ENCODE results near the gene OBP2A.
"Not testable (repeated sequence)": the region's sequence is repeated elsewhere in the genome, so short reads cannot be mapped to it uniquely, and the experiment has no call there.

Gene OBP2A

DNA sequence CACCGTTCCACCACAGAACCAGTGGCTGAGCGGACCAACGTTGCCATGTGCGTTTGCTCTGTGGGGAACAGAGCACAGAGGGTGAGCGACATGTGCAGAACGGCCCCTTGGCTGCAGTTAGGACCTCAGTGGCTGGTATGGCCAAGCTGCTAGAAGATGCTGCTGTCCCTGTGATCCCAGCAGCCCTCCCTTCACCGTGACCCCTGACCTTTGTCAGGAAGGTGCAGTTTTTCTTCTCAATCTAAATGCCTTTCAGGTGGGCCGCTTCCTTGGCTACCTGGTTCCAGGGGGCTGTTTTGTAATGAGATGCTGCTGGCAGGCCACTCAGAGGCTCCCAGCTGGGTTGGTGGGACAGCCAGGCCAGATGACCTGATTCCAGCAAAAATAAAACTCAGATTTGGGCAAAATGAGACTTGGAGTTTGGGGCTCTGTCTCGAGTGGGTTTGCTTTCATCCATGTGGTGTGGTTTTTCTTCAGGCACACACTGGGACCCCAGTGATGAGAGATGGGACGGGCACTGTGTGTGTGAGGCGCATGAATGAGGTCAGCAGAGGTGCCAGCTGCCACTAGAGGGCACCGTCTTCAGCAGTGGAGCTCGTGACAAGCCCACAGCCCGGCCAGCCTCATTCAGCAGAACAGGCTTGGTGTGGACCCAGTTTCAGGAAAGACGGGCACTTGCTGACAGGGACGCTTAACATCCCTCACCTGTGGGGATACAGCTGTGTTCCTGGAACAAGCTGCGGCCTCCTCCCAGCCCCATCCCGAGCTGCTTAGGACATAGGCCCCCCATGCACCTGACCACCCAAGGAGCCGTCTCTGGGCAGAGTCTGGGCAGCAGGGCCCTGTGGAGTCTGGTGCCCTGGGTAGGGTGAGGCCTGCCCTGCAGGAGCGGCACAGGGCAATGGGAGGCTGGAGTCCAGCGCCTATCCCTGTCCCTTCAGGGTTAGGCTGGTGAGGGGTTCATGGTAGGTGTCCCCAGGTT, 41.4 kb upstream of the OBP2A start:
- Histone ChIP-seq H3K4me3 (ENCODE audit: low read length) (no peak overlapping the region), H3K9me3 (ENCODE audit: insufficient read depth, low read depth, low read length) (no peaks in the 10 kb centered on the region), H3K36me3 (ENCODE audit: insufficient read depth, low read depth, low read length) (peaks cover 40% of the 10 kb centered on the region), H3K9ac (ENCODE audit: low read depth, low read length) (no peak overlapping the region), H3K27me3 (ENCODE audit: insufficient read depth, low read length) (no peaks in the 10 kb centered on the region), H3K4me1 (ENCODE audit: insufficient read depth, low read length) (peaks cover 8% of the 10 kb centered on the region; the same call in 1 of the 2 replicates), H3K27ac (ENCODE audit: low read length) (no peak overlapping the region)

DNA sequence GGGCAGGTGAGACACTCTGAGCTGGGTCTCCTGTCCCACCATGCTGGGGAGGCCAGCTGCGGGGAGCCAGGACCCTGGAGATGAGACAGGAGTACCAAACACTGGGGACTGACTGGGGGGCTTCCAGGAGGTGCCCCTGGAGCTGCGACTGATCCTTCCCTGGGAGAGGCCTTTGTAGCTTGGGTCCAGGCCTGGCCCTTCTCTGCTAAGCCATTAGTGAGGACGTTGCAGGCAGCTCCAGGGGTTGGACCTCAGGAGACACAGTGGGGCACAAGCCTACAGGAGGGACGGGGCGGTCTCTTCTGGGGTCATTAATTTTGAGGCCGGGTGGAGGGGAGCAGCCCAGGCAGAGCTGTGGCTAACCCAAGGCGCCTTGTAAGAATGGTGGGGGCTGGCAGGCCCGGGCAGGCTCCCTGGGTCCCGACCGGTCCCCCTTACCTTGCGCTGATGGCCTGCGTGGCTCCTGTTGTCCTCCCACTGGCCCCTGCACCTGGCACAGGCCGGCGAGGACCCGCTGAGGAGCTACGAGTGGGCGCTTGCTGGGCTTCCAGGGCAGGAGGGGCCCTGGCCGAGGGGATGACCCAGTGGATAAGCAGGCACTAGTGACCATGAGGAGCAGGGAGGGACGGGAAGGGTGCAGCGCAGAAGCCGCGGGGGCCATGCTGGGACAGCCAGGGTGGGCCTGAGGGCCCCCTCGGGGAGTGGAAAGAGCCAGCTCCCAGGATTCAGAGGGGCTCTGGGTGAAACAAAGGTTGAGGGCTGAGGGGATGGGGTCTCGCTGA, 40.3 kb upstream of the OBP2A start:
- H3K36me3 ChIP-seq (ENCODE audit: insufficient read depth, low read depth, low read length), result peaks cover 40% of the 10 kb centered on the region
- no peaks in the 10 kb centered on the region for H3K9me3 ChIP-seq (ENCODE audit: insufficient read depth, low read depth, low read length)
- no peak overlapping the region for H3K27ac ChIP-seq (ENCODE audit: low read length)
- H3K9ac ChIP-seq (ENCODE audit: low read depth, low read length), result no peak overlapping the region
- H3K27me3 ChIP-seq (ENCODE audit: insufficient read depth, low read length), result no peaks in the 10 kb centered on the region
- H3K4me3 ChIP-seq (ENCODE audit: low read length), result no peak overlapping the region
- H3K4me1 ChIP-seq (ENCODE audit: insufficient read depth, low read length), result peaks cover 8% of the 10 kb centered on the region; the same call in 1 of the 2 replicates

DNA sequence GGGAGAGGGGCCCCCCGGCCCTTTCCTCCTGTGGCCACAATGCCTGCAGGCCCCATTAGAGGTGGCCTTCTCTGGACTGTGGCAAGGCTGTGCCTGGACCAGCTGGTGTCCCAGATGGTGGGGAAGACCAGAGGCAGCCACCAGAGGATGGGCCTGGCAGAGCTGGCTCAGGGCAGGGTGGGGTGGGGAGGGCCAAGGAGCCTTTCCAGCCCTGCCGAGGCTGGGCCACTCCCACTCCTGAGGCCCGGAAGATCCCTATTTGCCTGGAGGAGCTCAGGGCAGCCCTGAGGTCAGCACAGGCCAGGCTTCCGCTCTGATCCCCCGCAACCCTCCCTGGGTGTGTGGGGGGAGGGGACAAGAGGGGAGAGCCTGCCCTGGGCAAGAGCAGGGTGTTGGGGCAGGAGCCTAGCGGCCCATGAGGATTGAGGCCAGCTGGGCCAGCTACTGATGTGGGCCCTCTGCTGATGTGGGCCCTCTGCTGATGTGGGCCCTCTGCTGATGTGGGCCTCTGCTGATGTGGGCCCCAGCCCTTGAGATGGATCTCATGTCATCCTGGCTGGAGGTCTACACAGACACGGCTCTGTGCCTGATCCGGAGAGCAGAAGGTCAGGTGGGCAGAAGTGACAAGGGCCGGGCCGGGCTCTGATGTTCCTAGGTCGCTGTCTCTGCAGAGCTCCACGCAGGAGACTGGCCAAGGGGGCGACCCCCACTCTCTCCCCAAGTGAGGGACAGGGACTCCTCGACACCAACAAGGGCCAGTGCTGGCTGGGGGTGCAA, 39.4 kb upstream of the OBP2A start:
- peaks cover 40% of the 10 kb centered on the region for H3K36me3 ChIP-seq (ENCODE audit: insufficient read depth, low read depth, low read length)
- H3K4me3 ChIP-seq (ENCODE audit: low read length), result no peak overlapping the region
- H3K27me3 ChIP-seq (ENCODE audit: insufficient read depth, low read length), result no peaks in the 10 kb centered on the region
- no peaks in the 10 kb centered on the region for H3K9me3 ChIP-seq (ENCODE audit: insufficient read depth, low read depth, low read length)
- no peak overlapping the region for H3K27ac ChIP-seq (ENCODE audit: low read length)
- peaks cover 6% of the 10 kb centered on the region; the same call in 1 of the 2 replicates for H3K4me1 ChIP-seq (ENCODE audit: insufficient read depth, low read length)
- no peak overlapping the region for H3K9ac ChIP-seq (ENCODE audit: low read depth, low read length)

DNA sequence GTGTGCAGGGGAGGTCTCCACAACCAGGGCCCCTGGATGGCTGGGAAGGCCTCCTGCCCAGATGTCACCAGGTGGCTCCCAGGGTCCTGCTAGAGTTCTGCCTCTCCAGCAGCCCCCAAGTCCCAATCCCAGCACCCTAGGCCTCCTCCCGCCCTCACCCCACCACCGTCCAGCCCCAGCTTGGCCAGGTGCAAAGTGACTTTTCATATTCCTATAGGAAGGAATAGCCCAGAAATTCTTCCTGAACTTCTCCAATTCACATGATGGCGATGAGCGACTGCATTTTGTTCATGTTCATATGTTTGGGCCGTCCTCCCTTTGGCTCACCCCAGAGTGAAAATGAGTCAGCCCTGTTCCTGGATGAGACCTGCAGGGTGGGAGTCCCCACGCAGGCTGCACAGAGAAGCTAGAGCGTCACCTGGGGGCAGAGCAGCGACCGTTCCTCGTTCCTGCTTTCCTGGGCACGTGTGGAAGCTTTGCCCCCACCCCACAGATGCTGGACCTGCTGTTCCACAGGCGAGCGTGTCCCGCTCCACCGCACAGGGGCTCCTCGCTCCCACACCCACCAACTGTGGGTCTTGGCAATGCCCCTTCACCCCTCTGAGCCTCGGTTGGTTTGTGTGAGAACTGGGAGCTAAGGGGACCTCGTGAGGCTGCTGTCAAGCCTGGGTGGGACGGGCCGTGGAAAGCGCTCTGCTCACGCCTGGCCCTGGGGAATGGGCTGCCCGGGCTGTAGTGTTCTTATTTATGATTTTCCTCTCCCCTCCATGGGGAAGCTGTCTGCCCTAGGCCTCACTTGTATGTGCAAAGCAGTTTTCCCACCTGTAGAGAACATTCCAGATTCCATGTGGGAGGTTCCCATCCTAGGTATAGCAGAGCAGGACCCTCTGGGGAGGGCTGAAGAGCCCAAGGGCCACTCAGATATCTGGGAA, 38.6 kb upstream of the OBP2A start:
- Histone ChIP-seq H3K4me3 (ENCODE audit: low read length) (no peak overlapping the region), H3K36me3 (ENCODE audit: insufficient read depth, low read depth, low read length) (peaks cover 31% of the 10 kb centered on the region), H3K27me3 (ENCODE audit: insufficient read depth, low read length) (no peaks in the 10 kb centered on the region), H3K27ac (ENCODE audit: low read length) (no peak overlapping the region), H3K4me1 (ENCODE audit: insufficient read depth, low read length) (no peaks in the 10 kb centered on the region), H3K9me3 (ENCODE audit: insufficient read depth, low read depth, low read length) (no peaks in the 10 kb centered on the region), H3K9ac (ENCODE audit: low read depth, low read length) (no peak overlapping the region)

DNA sequence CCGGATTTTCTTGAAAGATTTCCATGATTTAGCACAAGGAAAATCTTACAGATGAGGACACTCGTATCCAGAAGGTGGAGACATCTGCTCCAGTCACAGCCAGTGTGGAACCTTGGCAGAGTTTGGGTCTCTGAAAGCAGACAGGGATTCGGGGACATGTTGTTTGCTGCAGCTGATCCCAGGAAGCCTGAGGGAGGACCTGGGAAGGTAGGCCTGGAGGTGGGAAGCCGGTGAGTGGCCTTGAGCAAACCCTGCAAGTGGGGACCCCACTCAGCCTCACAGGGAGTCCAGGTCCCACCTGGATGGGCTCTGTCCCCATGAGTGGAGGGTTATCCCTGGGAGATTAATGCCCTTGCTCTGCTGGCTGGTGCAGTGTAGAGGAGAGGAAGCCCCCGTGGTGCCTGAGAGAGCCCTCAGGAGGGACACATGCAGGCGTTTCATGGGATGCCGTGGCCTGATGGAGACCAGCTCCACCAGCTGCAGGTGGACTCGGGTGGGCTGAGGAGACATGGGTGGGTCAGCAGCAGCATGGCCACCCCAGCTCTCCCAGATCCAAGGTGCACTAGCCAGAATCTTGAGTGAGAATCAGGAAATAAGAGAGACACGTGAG, 37.6 kb upstream of the OBP2A start:
- Histone ChIP-seq H3K9ac (ENCODE audit: low read depth, low read length) (no peak overlapping the region), H3K9me3 (ENCODE audit: insufficient read depth, low read depth, low read length) (no peaks in the 10 kb centered on the region), H3K4me3 (ENCODE audit: low read length) (no peak overlapping the region), H3K27me3 (ENCODE audit: insufficient read depth, low read length) (no peaks in the 10 kb centered on the region), H3K27ac (ENCODE audit: low read length) (no peak overlapping the region), H3K36me3 (ENCODE audit: insufficient read depth, low read depth, low read length) (peaks cover 22% of the 10 kb centered on the region), H3K4me1 (ENCODE audit: insufficient read depth, low read length) (no peaks in the 10 kb centered on the region)

DNA sequence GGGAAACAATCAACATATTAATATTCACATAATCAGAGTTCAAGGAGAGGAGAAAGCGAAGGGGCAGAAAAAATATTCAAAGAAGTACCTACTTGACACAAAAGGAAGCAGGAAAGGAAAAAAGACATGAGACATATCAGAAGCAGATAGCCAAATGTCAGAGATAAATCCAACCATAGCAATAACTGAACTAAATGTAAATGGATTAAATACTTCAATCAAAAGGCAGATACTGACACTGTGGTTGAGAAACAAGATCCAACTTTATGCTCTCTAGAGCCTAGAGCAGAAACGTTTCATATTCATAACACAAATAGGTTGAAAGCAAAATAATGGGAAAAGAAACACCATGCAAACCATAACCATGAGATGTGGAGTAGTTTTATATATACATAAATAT, 36.5 kb upstream of the OBP2A start:
- Histone ChIP-seq H3K27ac (ENCODE audit: low read length) (no peak overlapping the region), H3K36me3 (ENCODE audit: insufficient read depth, low read depth, low read length) (peaks cover 10% of the 10 kb centered on the region), H3K9me3 (ENCODE audit: insufficient read depth, low read depth, low read length) (no peaks in the 10 kb centered on the region), H3K4me1 (ENCODE audit: insufficient read depth, low read length) (no peaks in the 10 kb centered on the region), H3K9ac (ENCODE audit: low read depth, low read length) (no peak overlapping the region), H3K4me3 (ENCODE audit: low read length) (no peak overlapping the region), H3K27me3 (ENCODE audit: insufficient read depth, low read length) (no peaks in the 10 kb centered on the region)

DNA sequence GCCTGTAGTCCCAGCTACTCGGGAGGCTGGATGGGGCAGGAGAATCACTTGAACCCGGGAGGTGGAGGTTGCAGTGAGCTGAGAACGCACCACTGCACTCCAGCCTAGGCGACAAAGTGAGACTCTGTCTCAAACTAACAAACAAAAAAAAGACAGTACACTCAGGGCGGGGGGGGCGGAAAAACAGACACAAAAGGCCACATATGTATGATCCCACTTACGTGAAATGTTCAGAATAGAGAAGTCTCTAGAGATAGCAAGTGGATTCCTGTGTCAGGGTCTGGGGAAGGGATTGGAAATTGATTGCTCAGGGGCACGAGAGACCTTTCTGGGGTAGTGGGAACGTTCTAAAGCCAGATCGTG, 33.7 kb upstream of the OBP2A start:
- Histone ChIP-seq H3K36me3 (ENCODE audit: insufficient read depth, low read depth, low read length) (no peaks in the 10 kb centered on the region), H3K4me1 (ENCODE audit: insufficient read depth, low read length) (no peaks in the 10 kb centered on the region), H3K27me3 (ENCODE audit: insufficient read depth, low read length) (no peaks in the 10 kb centered on the region), H3K27ac (ENCODE audit: low read length) (no peak overlapping the region), H3K4me3 (ENCODE audit: low read length) (no peak overlapping the region), H3K9ac (ENCODE audit: low read depth, low read length) (no peak overlapping the region), H3K9me3 (ENCODE audit: insufficient read depth, low read depth, low read length) (no peaks in the 10 kb centered on the region)

DNA sequence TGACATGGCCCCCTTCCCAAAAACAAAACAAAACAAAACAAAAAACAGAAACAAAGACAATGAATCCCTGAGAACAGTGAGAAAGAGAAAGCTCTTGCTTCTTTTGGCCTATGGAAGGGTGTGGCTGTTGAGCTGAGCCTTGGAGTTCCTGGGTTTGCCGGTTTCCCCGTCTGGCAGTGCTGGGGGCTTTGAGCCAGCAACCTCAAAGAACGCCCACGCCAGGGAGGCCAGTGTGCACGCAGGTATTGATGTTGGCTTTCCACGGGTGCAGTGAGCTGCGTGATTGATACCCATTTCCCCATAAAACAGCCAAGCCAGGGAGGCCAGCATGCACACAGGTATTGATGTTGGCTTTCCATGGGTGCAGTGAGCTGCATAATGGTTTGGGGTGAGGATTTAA, 33.0 kb upstream of the OBP2A start:
- no peaks in the 10 kb centered on the region for H3K27me3 ChIP-seq (ENCODE audit: insufficient read depth, low read length)
- no peaks in the 10 kb centered on the region for H3K36me3 ChIP-seq (ENCODE audit: insufficient read depth, low read depth, low read length)
- no peaks in the 10 kb centered on the region for H3K9me3 ChIP-seq (ENCODE audit: insufficient read depth, low read depth, low read length)
- H3K9ac ChIP-seq (ENCODE audit: low read depth, low read length), result no peak overlapping the region
- H3K4me1 ChIP-seq (ENCODE audit: insufficient read depth, low read length), result no peaks in the 10 kb centered on the region
- H3K4me3 ChIP-seq (ENCODE audit: low read length), result no peak overlapping the region
- H3K27ac ChIP-seq (ENCODE audit: low read length), result no peak overlapping the region

DNA sequence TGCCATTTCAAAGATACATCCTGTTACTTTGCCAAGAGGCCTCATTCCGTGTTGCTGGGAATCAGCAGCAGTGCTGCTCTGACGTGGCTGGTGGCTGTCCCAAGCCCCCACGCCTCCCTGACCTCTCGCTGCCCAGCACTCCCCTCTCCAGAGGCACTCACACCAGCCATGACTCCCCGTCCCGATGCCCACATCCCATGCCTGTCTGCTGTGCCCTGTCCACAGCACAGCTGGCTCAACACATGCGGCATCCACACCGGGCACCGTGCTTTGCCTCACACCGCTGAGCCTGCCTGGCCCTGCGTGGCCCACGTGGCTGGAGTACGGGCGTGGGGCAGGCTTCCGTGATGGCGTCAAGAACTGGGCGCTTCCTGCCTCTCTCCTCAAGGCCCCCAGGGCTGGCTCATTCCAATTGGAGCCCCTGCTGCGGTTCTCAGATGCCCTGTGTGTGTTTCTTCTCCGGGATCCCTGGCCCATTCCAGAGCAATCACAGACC, 32.5 kb upstream of the OBP2A start:
- no peaks in the 10 kb centered on the region for H3K36me3 ChIP-seq (ENCODE audit: insufficient read depth, low read depth, low read length)
- H3K4me3 ChIP-seq (ENCODE audit: low read length), result no peak overlapping the region
- no peaks in the 10 kb centered on the region for H3K27me3 ChIP-seq (ENCODE audit: insufficient read depth, low read length)
- H3K27ac ChIP-seq (ENCODE audit: low read length), result no peak overlapping the region
- H3K4me1 ChIP-seq (ENCODE audit: insufficient read depth, low read length), result no peaks in the 10 kb centered on the region
- H3K9me3 ChIP-seq (ENCODE audit: insufficient read depth, low read depth, low read length), result no peaks in the 10 kb centered on the region
- no peak overlapping the region for H3K9ac ChIP-seq (ENCODE audit: low read depth, low read length)

DNA sequence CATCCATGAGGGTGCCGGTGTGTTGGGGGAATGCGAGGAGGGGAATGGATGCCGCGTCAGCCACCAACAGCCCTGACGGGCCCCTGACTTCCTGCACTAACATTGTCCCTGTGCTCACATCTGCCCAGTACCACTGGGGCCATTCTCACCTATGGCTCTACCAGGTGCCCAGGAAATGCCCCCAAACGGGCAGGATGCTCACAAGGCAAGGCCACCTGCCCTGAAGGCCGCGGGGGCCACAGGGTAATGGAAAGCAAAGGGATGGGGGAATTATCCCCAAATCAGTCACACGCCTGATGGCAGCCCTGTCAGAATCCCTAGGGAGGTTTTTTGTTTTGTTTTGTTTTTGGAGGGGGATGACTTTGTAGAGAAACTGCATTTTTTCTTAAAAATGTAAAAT, 32.0 kb upstream of the OBP2A start:
- not testable (repeated sequence) for H3K27me3 ChIP-seq (ENCODE audit: insufficient read depth, low read length); H3K4me1 ChIP-seq (ENCODE audit: insufficient read depth, low read length); H3K9ac ChIP-seq (ENCODE audit: low read depth, low read length); H3K36me3 ChIP-seq (ENCODE audit: insufficient read depth, low read depth, low read length); H3K27ac ChIP-seq (ENCODE audit: low read length); H3K4me3 ChIP-seq (ENCODE audit: low read length); H3K9me3 ChIP-seq (ENCODE audit: insufficient read depth, low read depth, low read length)

Data from iPS-20b (cell line).